ENCODE data around the gene ZC3H12D.

ZC3H12D gene

DNA sequence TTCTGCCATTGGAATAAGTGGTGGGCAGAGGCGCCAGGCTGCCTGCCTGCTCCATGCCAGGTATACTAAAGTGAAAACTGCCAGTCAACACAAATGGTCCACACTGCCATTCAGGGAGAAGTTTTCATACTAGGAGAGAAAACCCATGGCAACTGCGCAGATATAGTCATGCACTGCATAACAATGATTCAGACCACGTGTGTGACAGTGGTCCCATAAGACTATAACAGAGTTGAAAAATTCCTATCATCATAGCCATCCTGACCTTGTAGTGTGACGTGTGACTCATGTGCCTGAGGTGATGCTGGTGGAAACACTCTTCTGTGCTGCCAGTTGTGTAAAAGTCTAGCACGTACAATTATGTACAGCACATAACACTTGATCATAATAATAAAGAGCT, 25.1 kb downstream of the ZC3H12D start:
- H3K79me2 ChIP-seq (ENCODE audit: control insufficient read depth, insufficient read depth, low read length, unreplicated experiment): no peaks in the 10 kb centered on the region
- no peak overlapping the region for H2AFZ ChIP-seq (ENCODE audit: low read length, unreplicated experiment)
- H3K27me3 ChIP-seq (ENCODE audit: insufficient read depth, low read length): peaks cover 19% of the 10 kb centered on the region; the same call in 1 of the 2 replicates
- H3K4me3 ChIP-seq (ENCODE audit: low read depth, low read length): no peak overlapping the region
- H3K36me3 ChIP-seq (ENCODE audit: insufficient read depth, low read length): no peaks in the 10 kb centered on the region
- H3K27ac ChIP-seq (ENCODE audit: low read depth, low read length): peak overlapping the region; percentile 2; the same call in 1 of the 2 replicates
- peaks cover 17% of the 10 kb centered on the region for H3K4me1 ChIP-seq (ENCODE audit: control insufficient read depth, insufficient read depth, low read length, unreplicated experiment)

DNA sequence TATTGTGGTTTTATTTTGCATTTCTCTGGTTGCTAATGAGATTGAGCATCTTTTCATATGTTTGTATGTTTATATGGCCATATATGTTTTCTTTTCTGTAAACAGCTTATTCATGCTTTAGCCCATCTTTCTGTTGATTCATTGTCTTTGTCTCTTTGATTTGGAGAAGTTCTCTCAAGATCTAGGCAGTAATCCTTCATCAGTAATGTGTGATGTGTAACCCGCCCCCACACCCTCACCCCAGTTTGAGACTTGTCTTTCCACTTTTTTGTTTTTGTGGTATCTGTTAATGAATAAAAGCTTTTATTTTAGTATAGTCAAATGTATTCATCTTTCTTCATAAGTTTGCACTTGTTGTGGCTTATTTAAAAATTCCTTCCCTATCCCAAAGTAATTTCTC, 26.0 kb downstream of the ZC3H12D start:
- H3K4me1 ChIP-seq (ENCODE audit: control insufficient read depth, insufficient read depth, low read length, unreplicated experiment): peaks cover 23% of the 10 kb centered on the region
- H2AFZ ChIP-seq (ENCODE audit: low read length, unreplicated experiment): no peak overlapping the region
- no peaks in the 10 kb centered on the region for H3K36me3 ChIP-seq (ENCODE audit: insufficient read depth, low read length)
- H3K27me3 ChIP-seq (ENCODE audit: insufficient read depth, low read length): peaks cover 19% of the 10 kb centered on the region; the same call in 1 of the 2 replicates
- no peaks in the 10 kb centered on the region for H3K79me2 ChIP-seq (ENCODE audit: control insufficient read depth, insufficient read depth, low read length, unreplicated experiment)
- no peak overlapping the region for H3K4me3 ChIP-seq (ENCODE audit: low read depth, low read length)
- no peak overlapping the region for H3K27ac ChIP-seq (ENCODE audit: low read depth, low read length)

GRCh38 chr6:149458196-149458595, 26.6 kb downstream of the ZC3H12D start:
- Histone ChIP-seq H3K27me3 (ENCODE audit: insufficient read depth, low read length) (peaks cover 19% of the 10 kb centered on the region; the same call in 1 of the 2 replicates), H3K4me1 (ENCODE audit: control insufficient read depth, insufficient read depth, low read length, unreplicated experiment) (peaks cover 28% of the 10 kb centered on the region), H3K27ac (ENCODE audit: low read depth, low read length) (no peak overlapping the region), H3K79me2 (ENCODE audit: control insufficient read depth, insufficient read depth, low read length, unreplicated experiment) (no peaks in the 10 kb centered on the region), H3K36me3 (ENCODE audit: insufficient read depth, low read length) (no peaks in the 10 kb centered on the region), H3K4me3 (ENCODE audit: low read depth, low read length) (no peak overlapping the region), H2AFZ (ENCODE audit: low read length, unreplicated experiment) (no peak overlapping the region)

GRCh38 chr6:149457316-149457884, 27.4 kb downstream of the ZC3H12D start:
- no peak overlapping the region for H3K4me3 ChIP-seq (ENCODE audit: low read depth, low read length)
- H3K27ac ChIP-seq (ENCODE audit: low read depth, low read length): no peak overlapping the region
- H3K79me2 ChIP-seq (ENCODE audit: control insufficient read depth, insufficient read depth, low read length, unreplicated experiment): no peaks in the 10 kb centered on the region

DNA sequence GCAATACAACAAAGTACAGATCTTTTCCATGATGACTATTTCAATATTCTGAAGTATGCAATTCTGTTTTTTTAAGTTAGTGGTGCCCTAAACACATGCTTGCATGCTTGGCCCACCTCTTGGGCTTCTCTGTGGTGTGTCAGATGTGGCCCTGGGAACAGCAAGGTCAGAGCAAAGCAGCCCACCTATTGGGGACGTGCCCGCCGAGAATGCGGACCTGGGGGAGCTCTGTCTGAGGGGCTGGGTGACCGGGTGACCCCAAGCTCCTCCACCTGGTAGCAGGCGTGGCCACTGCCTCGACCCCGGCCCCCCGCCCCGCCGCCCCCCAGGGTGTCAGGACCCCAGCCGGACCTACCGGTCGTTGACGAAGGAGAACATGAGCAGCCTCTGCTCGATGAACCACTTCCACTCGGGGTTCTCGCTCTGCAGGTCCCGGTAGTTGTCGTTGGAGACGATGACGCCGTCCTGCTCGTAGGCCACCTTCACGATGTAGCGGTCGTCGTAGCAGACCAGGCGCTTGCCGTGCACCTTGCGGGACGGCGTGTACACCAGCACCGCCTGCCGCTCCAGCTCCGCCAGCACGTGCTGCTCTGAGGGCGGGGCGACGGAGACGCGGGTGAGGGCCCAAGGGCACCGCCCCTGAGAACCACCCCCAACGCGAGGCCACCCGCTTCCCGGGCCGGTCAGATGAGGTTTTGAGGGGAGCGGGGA, 28.3 kb downstream of the ZC3H12D start:
- peaks cover 23% of the 10 kb centered on the region for H3K27me3 ChIP-seq (ENCODE audit: insufficient read depth, low read length)
- no peak overlapping the region for H3K4me3 ChIP-seq (ENCODE audit: low read depth, low read length)
- no peaks in the 10 kb centered on the region for H3K79me2 ChIP-seq (ENCODE audit: control insufficient read depth, insufficient read depth, low read length, unreplicated experiment)
- H3K36me3 ChIP-seq (ENCODE audit: insufficient read depth, low read length): no peaks in the 10 kb centered on the region
- no peak overlapping the region for H3K27ac ChIP-seq (ENCODE audit: low read depth, low read length)
- H2AFZ ChIP-seq (ENCODE audit: low read length, unreplicated experiment): no peak overlapping the region
- H3K4me1 ChIP-seq (ENCODE audit: control insufficient read depth, insufficient read depth, low read length, unreplicated experiment): peaks cover 28% of the 10 kb centered on the region

More at GRCh38 chr6:149457316-149457884, 27.4 kb downstream of the ZC3H12D start:
- H3K36me3 ChIP-seq (ENCODE audit: insufficient read depth, low read length): no peaks in the 10 kb centered on the region
- H3K27me3 ChIP-seq (ENCODE audit: insufficient read depth, low read length): peaks cover 15% of the 10 kb centered on the region
- peaks cover 28% of the 10 kb centered on the region for H3K4me1 ChIP-seq (ENCODE audit: control insufficient read depth, insufficient read depth, low read length, unreplicated experiment)
- H2AFZ ChIP-seq (ENCODE audit: low read length, unreplicated experiment): no peak overlapping the region

GRCh38 chr6:149455031-149455732, 29.6 kb downstream of the ZC3H12D start:
- H2AFZ ChIP-seq (ENCODE audit: low read length, unreplicated experiment): no peak overlapping the region
- peaks cover 35% of the 10 kb centered on the region for H3K27me3 ChIP-seq (ENCODE audit: insufficient read depth, low read length)
- H3K36me3 ChIP-seq (ENCODE audit: insufficient read depth, low read length): no peaks in the 10 kb centered on the region
- H3K4me1 ChIP-seq (ENCODE audit: control insufficient read depth, insufficient read depth, low read length, unreplicated experiment): peaks cover 28% of the 10 kb centered on the region
- peak overlapping the region; percentile 6; the same call in 1 of the 2 replicates for H3K27ac ChIP-seq (ENCODE audit: low read depth, low read length)
- H3K4me3 ChIP-seq (ENCODE audit: low read depth, low read length): no peak overlapping the region
- H3K79me2 ChIP-seq (ENCODE audit: control insufficient read depth, insufficient read depth, low read length, unreplicated experiment): no peaks in the 10 kb centered on the region

DNA sequence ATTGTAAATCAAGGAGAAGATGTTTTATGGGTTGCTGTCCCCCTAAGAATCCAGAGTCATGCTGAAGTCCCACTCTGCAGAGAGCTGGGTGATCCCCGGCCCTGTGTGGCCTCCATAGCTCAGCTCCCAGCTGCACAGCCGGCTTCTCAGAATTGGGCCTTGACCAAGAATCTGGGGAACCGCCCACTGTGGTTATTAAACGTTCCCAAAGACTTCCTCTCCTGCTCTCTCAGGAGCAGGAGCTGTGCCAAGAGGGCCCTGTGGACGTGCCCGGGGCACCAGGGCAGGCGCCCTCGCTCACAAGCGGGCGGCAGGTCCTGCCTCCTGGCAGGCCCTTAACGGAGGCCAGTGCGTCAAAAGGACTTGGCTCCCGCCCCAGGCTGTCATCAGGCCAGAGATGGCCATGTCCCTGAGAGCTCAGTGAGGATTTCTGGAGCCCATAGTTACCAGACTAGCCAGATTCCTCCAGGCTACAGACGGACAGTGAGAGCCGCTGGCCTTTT, 30.4 kb downstream of the ZC3H12D start:
- H3K4me1 ChIP-seq (ENCODE audit: control insufficient read depth, insufficient read depth, low read length, unreplicated experiment): peaks cover 20% of the 10 kb centered on the region
- peaks cover 36% of the 10 kb centered on the region for H3K27me3 ChIP-seq (ENCODE audit: insufficient read depth, low read length)
- H2AFZ ChIP-seq (ENCODE audit: low read length, unreplicated experiment): no peak overlapping the region
- no peaks in the 10 kb centered on the region for H3K79me2 ChIP-seq (ENCODE audit: control insufficient read depth, insufficient read depth, low read length, unreplicated experiment)
- peak overlapping the region; percentile 38; the same call in 1 of the 2 replicates for H3K27ac ChIP-seq (ENCODE audit: low read depth, low read length)
- no peaks in the 10 kb centered on the region for H3K36me3 ChIP-seq (ENCODE audit: insufficient read depth, low read length)
- H3K4me3 ChIP-seq (ENCODE audit: low read depth, low read length): 0 out of 2 replicates have a peak overlapping the region, but pooled peaks have one; percentile 3

DNA sequence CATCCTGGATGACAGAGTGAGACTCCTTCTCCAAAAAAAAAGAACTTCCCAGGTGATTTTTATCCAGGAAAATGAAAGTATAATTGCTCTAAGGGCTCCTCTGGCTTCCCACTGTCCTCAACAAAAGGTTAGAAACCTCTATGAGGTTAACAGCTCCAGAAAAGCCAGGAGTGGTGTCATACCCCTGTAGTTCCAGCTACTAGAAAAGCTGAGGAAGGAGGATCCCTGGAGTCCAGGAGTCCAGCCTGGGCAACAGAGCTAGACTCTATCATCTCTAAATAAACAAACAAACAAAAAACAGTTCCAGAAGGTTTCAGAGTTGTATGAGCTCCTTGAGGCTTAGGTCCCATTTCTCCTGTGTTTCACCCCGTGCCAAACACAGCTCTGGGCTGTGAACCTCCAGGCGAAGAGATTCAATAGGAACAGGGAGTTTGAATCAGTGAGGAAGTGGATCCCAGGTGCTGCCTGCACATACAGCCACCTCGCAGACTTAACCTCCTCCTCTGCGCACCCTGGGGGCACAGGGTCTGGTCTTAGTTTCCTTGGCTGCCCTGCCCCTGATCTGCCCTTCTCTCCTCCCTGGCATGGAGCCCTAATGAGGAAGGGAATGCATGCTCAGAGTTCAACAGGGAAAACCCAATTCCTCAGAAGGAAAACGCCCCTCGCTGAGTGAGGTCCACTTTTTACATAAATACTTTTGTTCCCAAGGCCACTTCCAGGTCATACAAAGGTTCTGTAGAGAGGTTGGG, 31.0 kb downstream of the ZC3H12D start:
- no peak overlapping the region for H2AFZ ChIP-seq (ENCODE audit: low read length, unreplicated experiment)
- H3K4me1 ChIP-seq (ENCODE audit: control insufficient read depth, insufficient read depth, low read length, unreplicated experiment): peaks cover 19% of the 10 kb centered on the region
- peaks cover 35% of the 10 kb centered on the region for H3K27me3 ChIP-seq (ENCODE audit: insufficient read depth, low read length)
- no peaks in the 10 kb centered on the region for H3K36me3 ChIP-seq (ENCODE audit: insufficient read depth, low read length)
- no peaks in the 10 kb centered on the region for H3K79me2 ChIP-seq (ENCODE audit: control insufficient read depth, insufficient read depth, low read length, unreplicated experiment)
- H3K27ac ChIP-seq (ENCODE audit: low read depth, low read length): peak overlapping the region; percentile 38; the same call in 1 of the 2 replicates
- H3K4me3 ChIP-seq (ENCODE audit: low read depth, low read length): 0 out of 2 replicates have a peak overlapping the region, but pooled peaks have one; percentile 3

DNA sequence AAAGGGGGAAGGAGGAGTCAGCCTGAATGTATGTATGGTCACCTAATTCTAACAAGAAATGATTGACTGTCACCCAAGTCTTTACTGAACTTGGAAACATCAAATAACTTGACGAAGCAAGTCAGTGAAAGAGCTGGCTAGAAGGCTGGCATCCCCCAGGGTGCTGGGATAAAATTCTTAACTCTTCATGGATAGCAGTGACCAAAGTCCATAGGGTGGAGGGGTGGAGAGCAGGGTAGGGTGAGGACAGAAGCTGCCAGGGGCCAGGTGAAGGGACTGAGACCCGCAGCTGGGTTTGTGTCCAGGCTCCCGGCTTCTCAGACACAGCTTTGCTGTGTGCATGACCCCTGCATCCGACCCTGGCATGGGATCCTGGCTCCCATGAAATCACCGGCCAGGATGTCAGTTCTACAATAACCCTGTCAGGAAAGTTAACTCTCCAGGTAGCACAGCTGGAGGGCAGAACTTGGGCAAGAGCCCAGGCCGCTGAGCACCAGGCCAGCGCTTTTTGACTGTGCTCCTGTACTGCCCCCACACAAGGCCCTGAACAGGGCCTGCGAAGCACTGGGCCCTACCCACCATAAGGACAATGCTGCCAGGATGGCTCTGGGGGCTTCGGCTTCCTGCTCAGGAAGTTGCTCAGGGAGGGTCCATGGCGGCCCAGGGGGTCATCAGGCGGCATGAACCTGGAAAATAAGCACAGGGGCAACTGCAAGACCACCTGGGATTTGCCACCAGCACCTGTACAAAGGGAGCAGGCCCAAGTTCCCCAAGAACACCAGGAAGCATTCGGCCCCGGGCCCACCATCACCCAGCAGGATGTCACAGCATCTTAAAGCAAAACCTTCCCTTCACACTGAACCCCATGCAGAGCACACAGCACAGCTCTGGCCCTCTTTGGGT, 32.5 kb downstream of the ZC3H12D start:
- peaks cover 16% of the 10 kb centered on the region for H3K4me1 ChIP-seq (ENCODE audit: control insufficient read depth, insufficient read depth, low read length, unreplicated experiment)
- peaks cover 35% of the 10 kb centered on the region for H3K27me3 ChIP-seq (ENCODE audit: insufficient read depth, low read length)
- no peak overlapping the region for H3K27ac ChIP-seq (ENCODE audit: low read depth, low read length)
- H3K36me3 ChIP-seq (ENCODE audit: insufficient read depth, low read length): no peaks in the 10 kb centered on the region
- H3K4me3 ChIP-seq (ENCODE audit: low read depth, low read length): no peak overlapping the region
- H3K79me2 ChIP-seq (ENCODE audit: control insufficient read depth, insufficient read depth, low read length, unreplicated experiment): no peaks in the 10 kb centered on the region
- H2AFZ ChIP-seq (ENCODE audit: low read length, unreplicated experiment): no peak overlapping the region

All from ACC112 (cell line).